Hematopoietic multipotent progenitor cell treated with erythropoietin and hydrocortisone succinate and interleukin-3 and kit ligand, for 15 days (in vitro differentiated cells): ENCODE data around the gene SNX5.

Experiments
- DNase-seq: peaks from one replicate; pipeline ENCODE4 v3.0.0-alpha.2; 2015; ENCODE audit warnings: low spot score

SNX5 gene

DNA sequence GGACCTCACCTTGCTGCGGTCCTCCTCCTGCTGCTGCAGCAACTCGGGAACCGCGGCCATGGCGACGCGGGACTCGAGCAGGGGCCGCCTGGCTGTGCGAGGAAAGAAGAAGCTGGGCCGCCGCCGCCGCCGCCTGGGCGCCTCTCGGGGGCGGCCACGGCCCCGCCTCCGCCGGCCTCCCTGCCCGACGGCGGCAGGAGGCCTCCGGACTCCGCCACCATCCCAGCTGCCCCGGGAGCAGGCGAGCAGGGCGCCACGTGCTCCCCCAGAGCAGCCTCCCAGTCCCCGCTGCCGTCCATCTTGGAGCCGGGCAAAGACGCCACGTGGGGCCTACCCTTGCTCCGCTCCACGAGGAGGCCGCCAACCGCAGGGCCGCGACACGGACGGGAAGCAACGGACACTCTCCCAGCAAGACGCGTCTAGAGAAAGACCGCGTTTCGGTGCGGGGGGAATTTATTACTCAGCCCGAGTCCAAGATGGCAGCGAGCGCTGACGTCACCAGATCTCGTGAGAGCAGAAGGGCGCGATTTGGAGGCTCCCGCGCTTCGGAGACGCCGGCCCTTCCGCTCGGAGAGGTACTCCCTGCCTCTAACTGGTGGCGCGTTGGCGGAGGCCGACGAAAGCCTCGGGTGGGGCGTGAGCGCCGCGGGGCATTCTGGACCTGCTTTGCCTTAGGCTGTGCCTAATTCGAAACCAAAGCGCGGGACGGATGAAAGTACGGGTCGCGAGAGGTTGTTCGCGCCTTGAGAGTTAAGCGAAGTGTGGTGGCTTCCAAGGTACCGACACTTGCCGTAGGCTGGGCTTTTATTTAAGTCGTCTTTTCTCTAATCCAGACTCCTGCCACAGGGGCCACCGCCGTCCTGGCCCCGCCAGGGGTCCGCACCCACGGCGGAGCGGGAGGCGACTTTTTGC lies at the start of gene SNX5, which contains the start of gene MGME1:
Gene SNX5, minus strand, starts transcription at position 429 of the 912 bp plus-strand sequence. Its CDS starts 369 bp downstream, at position 60.
Gene MGME1, plus strand, starts transcription at position 653 of the 912 bp plus-strand sequence. CDS start 842 bp downstream, outside the sequence.
- DNase-seq: peak; percentile 99

DNA sequence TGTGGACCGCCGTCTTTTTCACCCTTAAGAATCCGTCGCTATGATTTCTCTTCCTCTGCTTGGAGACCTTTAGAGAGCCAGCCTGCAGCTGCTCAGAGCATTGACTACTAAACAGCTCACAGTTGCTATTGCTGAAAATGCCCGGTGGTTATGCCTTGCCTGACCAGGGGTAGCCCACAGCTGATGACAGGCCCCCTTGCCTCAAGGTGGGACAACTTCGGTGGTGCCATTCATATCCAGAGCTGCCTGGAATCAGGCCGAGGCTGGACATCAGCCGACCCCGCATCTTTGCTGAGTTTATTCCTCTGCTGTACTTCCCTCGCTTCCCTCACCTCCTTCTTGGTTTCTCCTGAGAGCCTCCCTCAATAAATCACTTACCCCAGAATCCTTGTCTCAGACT lies 49.5 kb upstream of the SNX5 start:
- DNase-seq: no peak

DNA sequence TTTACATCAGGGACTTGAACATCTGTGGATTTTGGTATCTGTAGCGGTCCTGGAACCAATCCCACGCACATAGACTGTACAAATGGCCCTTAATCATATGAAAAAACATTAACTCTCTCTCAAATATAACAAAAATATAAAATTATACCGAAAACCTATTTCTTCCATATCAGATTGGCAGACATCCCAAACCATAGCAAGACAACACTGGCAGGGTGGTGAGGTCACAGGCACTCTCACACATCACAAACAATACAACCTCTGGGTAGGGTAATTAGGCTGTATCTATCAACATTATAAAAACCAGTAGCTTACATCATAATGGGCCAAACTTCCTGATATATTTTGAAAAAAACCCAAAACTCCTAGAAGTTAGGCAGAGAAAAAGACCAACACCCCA lies 48.2 kb upstream of the SNX5 start:
- DNase-seq: no peak

GRCh38 chr20:18014411-18014810 lies 45.8 kb upstream of the SNX5 start:
- no peak for DNase-seq

DNA sequence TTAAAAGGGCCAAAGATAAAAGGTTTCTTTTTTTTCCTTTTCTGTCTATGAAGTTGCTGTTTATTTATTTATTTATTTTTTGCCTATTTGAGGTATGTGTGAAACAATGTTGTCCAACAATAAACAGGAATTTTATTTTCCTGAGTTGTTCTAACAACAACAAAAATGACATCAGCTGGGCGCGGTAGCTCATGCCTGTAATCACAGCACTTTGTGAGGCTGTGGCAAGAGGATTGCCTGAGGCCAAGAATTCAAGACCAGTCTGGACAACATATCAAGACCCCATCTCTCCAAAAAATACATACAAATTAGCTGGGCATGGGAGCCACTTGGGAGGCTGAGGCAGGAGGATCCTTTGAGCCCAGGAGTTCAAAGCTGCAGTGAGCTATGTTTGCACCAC lies 44.3 kb upstream of the SNX5 start:
- DNase-seq: no peak

DNA sequence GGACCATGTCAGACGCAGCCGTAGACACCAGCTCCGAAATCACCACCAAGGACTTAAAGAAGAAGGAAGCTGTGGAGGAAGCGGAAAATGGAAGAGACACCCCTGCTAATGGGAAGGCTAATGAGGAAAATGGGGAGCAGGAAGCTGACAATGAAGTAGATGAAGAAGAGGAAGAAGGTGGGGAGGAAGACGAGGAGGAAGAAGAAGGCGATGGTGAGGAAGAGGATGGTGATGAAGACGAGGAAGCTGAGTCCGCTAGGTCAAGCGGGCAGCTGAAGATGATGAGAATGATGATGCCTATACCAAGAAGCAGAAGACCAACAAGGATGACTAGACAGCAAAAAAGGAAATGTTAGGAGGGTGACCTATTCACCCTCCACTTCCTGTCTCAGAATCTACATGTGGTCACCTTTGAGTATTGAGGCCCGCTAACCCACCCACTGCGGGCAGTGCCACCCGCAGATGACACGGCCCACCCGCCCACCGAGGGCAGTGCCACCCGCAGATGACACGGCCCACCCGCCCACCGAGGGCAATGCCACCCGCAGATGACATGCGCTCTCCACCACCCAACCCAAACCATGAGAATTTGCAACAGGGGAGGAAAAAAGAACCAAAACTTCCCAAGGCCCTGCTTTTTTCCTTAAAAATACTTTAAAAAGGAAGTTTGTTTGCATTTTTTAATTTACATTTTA lies 43.5 kb upstream of the SNX5 start:
- DNase-seq: no peak

- DNase-seq: no peak
These were observed 42.9 kb upstream of the SNX5 start for GRCh38 chr20:18011482-18011881.

DNA sequence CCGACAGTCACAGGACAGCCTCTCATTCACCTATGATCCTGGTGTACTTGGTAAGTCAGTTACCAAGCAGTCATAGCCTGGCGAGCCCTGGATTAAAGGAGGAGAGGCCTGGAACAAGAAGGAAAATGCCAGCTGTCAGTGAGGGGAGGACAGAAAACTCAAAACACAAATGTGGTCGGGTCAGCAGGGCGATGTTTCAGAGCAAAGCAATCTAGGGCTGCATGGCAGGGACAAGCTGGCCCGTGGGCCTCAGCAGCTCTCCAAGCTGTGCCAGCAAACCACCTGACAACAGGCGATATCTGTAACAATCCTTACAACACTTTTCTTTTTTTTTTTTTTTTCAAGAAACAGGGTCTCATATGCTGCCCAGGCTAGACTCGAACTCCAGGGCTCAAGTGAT lies 40.5 kb upstream of the SNX5 start:
- no peak for DNase-seq

DNA sequence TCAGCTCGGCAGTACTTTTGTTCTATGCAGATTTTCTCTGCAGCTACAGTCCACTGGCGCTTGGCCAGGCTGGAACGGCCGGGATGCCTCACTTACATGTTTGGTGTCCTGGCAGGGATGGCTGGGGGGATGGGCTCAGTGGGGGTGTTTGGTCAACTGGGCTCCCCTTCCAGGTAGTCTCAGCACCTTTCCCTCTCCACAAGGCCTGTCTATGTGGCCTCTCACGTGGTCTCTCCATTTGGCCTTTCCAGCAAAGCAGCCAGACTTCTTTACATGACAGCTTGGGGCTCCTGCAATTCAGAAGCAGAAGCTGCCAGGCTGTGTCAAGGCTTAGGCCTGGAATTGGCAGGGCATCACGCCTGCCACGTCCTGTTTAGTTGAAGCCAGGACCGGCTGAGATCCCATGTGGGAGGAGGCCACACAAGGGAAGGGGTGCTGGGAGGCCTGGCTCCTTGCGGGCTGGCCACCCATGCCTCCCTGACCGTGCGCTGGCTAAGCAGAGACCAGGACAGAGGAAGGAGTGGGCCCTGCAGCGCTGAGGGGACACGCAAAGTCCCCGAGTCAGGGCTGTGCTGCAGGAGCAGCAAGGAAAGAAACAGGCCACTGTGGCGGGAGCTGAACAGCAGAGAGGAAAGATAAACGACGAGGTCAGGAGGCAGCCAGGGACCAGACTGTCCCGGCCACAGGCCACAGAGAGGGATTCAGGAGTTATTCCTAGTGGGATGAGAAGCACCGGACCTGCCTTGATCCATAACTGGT lies 39.1 kb upstream of the SNX5 start:
- no peak for DNase-seq

GRCh38 chr20:18006684-18007083 lies 38.1 kb upstream of the SNX5 start:
- no peak for DNase-seq

DNA sequence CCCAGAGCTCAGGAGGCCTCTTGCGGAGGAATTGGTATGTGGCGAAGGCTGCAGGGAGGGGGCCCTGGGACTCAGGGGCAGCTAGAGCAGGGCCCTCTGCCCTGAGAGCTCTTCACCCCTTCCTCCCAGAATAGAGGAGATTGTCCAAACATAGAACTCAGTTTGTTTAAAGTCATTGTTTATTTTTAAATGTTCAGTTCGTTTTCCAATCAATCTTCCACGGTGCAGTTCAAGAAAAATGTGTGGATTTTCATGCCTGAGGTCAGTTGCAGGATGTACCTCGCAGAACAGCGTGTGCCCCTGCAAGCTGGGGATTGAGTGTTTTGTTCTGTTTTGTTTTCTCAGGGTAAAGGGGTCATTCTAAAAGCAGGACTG lies 37.4 kb upstream of the SNX5 start:
- no peak for DNase-seq

DNA sequence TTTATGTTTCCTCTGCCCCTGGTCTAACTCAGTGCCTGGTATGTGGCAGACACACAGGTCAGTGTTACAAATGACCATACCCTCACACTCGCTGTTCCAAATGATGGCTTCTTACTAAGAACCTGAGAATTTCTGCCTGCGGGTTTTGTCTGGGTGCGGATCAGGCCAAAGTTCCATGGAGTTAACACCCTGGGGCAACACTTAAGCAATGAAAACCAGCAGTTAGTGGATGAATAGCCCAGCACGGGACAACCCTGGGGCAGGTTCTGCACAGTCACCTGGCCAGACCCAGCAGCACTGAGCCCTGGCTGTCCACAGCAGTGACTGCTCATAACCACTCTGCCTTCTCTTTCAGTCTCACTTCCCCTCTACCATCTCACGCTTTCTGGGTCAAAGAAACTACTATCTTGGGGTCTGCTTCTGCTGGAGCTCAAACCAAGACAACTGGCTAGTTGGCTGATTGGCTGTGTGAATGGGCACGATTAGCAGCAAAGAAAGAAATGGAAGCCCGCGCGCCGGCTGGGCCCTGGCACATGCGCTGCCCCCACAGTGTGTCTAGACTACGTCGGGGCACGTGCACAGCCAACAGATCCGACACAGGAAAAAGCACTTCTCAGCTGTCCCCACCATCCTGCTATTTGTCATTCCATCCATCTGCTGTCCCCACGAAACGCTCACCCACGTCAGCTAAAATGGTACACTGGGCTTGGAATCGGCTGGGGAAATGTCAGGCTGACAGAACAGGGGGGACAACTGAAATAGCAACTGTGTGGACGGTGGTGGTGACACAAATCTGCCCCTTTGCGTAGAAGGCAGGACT lies 36.8 kb upstream of the SNX5 start:
- DNase-seq: no peak

DNA sequence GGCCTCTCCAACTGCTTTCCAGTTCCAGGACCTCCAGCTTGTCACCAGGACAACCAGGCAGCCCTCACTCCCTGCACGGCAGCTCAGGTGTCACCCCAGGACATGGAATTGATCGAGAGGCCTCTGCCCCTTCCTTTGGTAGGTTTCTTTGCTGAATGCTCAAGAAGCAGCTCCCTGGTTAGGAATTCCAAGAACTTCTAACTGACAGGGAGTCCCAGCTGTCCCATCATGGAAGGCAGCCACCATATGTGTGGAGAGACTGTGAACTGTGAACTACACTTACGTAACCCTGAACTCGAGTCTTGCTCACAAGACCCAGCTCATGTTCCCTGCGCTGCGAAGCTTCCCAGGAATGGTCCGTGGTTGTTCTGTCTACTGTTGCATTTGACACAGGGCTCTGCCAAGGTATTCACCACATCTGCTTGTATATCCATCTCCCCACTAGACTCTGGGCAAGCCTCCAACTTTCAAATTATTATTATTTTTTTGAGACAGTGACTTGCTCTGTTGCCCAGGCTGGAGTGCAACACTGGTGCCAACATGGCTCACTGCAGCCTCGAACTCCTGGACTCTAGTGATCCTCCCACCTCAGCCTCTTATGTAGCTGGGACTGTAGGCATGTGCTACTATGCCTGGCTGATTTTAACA lies 35.9 kb upstream of the SNX5 start:
- DNase-seq: no peak

DNA sequence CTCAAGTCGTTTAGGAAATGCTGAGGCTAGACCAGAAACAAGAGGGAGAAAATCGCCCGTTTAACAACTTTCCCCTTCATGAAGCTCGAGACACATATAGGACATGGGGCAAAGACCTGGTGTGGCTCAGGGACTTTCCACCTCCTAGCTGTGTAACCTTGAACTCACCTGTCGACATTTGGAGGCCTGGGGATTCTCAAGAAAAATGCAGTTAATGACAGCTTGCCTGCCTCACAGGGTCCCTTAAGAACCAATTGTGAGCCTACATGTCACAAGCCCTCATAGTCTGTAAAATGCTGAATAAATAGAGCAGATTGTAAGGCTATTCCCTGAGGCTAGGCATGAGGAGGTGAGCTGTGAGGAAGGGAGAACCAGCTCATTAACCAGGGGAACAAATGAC lies 35.3 kb upstream of the SNX5 start:
- no peak for DNase-seq

DNA sequence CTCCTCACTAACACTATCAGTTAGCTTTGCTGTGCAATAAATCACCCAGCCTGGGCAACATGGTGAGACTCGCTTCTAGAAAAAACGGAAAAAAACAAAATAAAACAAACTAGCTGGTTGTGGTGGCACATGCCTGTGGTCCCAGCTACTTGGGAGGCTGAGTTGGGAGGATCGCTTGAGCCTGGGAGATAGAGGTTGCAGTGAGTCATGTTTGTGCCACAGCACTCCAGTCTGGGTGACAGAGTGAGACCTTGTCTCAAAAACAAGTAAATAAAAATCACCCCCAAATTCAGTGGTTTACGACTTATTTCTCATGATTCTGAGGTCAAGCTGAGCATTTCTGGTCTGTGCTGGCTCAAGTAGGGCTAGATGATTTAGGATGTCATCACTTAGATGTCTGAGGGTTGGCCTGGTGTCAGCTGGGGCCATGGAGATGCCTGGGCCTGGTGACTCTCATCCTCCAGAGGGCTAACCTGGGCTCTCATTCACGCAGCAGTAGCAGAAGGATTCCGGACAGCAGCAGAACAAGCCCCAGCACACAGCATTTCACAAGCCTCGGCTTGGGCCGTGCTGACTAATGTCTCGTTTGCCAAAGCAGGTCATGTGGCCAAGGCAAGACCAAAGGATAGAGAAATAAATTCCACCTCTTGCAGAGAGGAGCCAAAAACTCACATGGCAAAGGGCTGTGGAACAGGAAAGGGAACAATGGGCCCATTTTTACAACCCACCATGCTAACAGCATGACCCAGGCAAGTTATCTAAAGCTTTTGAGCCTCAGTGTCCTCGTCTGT lies 32.7 kb upstream of the SNX5 start:
- DNase-seq: no peak

GRCh38 chr20:17999566-17999965 lies 31.0 kb upstream of the SNX5 start:
- no peak for DNase-seq

- DNase-seq: no peak
These were observed 29.9 kb upstream of the SNX5 start for GRCh38 chr20:17998446-17998845.

DNA sequence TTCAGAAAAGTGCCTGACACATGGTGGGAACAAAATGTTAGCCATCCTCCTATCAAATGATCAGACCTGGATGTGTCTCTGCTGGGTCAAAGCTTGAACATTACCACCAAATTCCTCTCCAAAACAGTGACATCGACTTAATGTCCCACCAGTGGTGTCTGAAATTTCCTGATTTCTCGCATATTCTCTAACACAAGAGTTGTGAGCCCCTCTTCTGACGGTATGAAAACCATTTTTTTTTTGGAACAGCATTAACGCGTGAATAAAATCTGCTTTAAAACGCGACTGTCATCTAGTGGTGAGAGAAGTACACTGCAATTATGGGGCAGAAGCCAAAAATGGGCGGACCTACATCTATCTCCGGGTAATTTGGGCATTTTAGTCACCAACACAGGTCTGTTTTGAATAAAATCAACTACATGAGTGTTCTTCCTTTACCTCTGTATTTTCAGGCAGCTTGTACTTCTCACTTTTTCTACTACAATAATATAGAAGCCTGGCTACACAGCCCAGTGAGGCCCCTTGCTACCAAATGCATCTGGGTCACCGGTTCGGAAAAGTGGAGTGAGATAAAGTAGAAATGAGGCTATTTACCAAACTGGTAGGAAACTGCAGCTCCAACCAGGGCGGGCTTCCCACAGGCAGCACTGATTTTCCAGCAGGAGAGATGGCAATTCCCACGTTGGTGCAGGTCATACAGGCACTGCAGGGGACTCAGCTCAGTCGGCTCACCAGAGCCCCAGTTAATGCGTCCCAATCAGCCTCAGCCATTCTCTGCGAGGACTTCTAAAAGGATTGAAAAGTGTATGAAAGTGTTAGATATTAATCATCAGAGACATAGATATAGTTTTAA lies 27.6 kb upstream of the SNX5 start:
- peak; percentile 79 for DNase-seq

DNA sequence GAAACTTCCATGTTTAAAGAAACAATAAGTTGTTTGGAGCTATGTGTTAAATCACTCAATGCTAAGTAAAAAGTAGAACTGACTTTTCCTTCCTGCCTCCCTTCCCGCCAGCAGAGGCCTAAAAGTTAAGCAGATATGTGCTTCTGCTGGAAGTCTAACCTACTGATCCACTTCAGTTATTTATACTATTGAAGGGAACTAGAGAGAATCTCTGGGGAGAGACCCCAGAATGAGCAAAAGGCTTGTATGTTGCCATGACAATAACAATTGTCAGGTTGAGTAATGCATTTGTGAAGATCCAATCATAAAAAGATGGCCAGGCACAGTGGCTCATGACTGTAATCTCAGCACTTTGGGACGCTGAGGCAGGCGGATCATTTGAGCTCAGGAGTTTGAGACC lies 25.0 kb upstream of the SNX5 start:
- no peak for DNase-seq
